Activated CD8-positive, alpha-beta memory T cell treated with anti-CD3 and anti-CD28 coated beads for 48 hours (primary cell): ENCODE data around the gene FOXP1.

ENCODE experiments used
- DNase-seq, 3 experiments: peaks; one replicate each; pipeline ENCODE4 v3.0.0-alpha.2; 2020; ENCODE audit warnings: low read depth in 2 of 3, low spot score in 2 of 3

The FOXP1 gene

GRCh38 chr3:71433631-71434030 is 149.9 kb downstream of the FOXP1 start:
- DNase-seq: no peak

DNA sequence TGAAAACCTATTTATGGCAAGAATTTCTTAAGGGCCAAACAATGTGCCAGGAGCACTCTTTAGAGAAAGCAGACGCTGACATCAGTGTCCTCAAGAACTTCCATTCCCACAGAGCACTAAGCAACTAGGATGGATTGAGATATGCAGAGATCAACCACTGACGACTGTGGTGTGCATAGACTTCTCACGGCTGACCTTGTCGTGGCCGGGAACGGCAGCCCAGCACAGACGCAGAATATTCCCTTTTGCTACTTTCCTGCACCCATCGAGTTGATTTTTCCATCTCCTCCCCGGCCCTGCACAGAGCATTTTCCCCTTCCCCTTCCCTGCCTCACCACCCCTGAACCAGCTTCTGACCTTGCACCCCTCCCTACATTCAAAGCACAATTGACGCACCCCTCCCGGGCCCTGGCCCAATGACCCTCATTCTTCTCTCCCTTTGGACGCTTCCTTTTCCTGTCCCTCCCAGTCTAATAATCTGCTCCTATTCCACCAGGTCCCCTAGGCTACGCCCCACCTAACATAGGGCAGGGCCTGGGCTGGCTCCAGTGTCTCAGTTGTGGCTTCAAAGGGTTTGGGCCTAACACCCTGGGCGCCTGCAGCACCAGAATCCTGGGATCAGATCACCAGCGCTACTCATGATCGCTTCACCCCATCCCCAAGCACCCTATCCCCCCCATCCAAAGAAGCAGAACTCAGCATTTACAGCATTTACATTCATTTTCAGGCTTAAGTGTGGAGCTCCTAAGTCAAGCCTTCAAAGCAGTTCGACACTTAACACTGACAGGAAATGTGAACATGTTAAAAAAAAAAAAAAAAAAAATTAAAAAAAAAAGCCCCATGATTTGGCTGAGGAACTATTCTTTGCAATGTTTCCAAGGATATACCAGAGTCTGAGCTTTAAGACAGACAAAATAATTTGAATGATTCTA is 151.2 kb downstream of the FOXP1 start:
- DNase-seq: no peak

GRCh38 chr3:71430941-71431552 is 152.5 kb downstream of the FOXP1 start:
- no peak for DNase-seq

- DNase-seq: no peak
These were observed 153.9 kb downstream of the FOXP1 start for GRCh38 chr3:71429597-71429988.

GRCh38 chr3:71428841-71429596 is 154.5 kb downstream of the FOXP1 start:
- DNase-seq: no peak

DNA sequence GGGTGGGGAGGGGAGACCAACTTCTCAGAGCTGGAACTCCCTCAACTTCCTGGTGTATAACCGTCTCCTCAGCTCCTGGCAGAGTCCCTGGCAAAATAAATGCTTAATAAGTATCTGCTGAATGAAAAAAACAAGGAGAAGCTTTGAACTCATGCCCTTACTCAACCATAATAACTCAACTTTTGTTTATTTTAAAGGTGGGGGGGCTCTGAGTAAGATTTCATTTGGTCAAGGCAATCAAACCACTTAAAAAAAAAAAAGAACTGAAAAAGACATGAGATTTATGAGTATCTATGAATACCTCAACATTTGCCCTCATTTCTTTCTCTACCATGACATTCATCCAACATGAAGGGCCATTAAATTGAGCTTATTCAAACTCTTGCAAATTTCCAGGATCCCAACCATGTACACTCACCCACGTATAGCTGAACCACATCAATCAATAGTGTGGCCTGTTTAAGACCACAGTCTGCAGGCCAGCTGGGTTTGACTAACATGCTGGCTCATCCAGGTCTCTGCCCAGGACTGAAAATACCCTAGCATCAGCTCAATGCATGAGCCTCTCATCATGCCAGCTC is 157.9 kb downstream of the FOXP1 start:
- no peak for DNase-seq

- no peak for DNase-seq
These were observed 160.2 kb downstream of the FOXP1 start for GRCh38 chr3:71423151-71423906.

DNA sequence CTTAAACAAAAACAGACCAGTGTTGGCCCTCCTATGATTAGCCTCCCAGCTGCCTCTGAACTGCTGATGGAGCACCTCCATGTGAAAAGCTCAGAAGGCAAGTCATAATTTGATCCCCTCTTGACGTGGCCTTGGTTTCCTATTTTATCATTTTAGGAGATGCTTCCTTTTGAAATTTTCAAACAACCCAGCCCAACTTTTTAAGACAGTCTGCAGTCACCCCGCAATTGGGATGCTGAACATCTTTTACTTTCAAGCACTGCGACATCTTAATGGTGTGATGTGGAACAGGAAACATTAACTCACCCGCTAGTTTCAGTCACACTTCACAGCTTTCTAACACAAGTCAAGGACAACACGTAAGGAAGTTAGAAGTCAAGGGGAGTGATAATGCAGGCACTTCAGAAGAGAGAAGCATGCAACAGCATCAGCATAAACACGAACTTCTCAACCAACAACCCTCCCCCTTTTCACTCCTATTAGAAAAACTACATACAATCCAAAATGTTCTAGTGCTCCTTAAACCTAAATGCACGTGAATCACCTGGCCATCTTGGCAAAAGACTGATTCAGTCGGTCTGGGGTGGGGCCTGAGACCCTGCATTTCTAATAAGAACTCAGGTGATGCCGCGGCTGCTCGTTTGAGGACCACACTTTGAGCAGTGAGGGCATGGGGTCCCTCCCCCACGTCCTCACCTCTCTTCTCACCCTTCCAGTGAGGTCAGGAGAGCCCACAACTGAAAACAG is 161.5 kb downstream of the FOXP1 start:
- DNase-seq: no peak

DNA sequence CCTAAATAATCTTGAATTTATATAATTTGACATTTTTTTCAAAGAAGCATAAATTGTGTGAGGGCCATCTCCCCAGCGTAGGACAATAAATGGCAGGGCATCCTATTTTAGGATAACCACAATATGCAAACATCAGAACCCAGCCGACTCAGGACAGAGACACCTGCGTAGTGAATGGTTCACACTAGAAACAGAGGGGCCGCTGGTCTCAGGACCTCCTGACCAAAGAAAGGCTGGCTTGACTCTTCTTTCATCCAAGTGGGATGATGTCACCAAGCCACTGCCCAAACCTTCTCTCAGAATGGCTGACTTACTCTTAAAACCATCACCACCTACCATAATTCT is 162.1 kb downstream of the FOXP1 start:
- DNase-seq: no peak

GRCh38 chr3:71419369-71419768 is 164.2 kb downstream of the FOXP1 start:
- DNase-seq: no peak

DNA sequence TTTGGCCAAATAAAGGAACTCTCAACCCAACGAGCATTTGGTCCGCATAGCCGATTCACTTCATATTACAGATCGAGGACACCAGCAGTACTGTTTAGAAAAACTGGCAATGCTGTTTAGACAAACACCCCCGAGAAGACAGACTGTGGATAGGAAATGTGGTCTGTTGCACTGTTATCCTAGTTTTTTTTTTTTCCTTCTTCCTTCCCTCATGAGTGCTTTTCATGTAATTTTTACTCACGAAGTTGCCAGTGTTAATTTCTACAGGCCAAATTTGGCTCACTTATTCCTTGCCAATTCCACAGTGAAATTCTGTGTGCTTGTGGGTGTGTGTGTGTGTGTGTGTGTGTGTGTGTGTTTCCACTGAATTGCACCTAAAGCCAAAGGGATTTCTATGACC is 165.7 kb downstream of the FOXP1 start:
- DNase-seq: no peak

DNA sequence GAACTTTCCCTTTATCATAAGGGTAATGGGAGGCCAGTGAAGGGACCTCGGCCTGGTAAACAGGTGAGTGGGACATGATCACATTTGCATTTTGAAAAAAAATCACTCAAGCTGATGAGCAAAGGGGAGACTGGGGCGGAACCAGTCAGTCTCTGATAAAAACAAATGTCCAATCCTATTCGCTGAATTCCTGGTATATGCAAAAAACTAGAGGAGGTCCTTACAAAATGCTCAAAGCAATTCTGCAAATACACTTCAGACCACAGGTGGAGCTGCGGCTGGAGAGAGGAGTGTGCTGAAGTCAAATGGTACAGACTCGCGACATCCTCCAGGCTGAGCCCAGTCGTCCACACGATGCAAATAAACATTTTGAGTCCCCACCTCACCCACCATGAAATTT is 166.7 kb downstream of the FOXP1 start:
- DNase-seq: no peak

DNA sequence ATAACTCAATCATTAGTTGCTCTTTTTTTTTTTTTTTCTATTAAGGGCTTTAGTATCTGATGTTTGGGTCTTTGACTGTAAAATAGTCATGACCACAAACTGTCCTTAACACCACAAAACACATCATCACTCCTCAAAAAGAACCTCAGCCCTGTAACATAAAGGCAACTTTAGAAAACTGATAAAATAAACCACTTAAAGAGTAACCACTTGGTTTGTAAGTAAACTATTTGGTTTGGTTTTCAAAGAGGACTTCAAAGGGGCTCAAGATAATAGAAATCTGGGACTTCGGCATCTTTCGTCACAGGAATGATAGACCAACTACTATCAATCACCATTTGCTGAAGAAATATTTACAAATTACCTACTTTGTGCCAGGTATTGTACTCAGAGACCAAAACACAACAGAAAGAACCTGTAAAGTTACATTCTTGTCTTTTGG is 167.8 kb downstream of the FOXP1 start:
- no peak for DNase-seq

DNA sequence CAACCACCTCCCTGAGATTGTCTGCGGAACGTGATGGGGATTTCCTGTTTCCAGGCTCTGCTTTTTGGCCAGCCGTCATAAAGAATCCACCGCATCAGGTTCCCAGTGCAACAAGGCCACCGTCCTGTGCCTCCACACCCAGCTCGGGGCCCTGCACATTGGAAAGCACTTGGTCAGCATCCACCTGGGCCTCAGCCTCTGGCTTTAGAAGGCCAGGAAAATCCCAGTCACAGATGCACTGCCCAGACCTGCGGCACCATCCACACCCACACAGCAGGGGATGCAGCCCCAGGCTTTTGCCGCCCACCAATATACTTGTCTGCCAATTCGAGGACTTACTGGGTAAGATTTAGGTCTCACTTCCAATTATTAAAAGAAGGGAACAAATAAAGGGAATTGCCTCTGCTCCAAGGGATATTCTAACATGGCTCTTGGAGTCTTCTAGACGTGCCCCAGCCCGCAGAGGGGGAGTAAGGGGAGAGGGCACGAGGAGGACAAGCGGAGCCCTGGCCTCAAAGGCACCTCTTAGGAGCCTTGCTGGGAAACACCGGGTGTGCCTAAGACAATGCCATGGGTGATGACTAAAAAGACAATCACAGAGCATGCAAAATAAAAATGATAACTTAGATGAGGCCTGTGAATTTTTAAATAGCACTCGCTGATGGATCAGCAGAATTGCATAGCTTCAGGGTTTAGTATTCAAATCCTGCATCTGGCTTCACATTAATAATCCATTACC is 169.2 kb downstream of the FOXP1 start:
- no peak for DNase-seq

- no peak for DNase-seq
These were observed 170.0 kb downstream of the FOXP1 start for GRCh38 chr3:71413572-71413971.

DNA sequence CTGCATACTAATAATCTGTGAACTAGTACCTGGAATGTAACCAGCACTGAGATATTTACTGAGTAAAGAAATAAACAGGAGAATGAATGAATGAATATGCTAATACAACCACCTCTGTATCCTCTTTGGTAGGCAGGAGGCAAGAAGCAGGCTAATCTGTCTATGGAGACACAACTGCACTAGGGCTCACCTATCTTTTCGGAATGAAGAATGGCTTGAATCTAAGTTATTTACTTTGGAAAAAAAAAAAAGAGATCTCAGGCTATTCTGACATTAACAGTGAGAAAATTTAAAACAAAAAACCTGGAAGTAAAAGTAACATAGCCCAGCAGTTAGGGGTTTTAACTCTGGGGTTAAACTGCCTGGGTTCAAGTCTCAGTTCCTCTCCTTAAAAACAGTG is 174.2 kb downstream of the FOXP1 start:
- no peak for DNase-seq

DNA sequence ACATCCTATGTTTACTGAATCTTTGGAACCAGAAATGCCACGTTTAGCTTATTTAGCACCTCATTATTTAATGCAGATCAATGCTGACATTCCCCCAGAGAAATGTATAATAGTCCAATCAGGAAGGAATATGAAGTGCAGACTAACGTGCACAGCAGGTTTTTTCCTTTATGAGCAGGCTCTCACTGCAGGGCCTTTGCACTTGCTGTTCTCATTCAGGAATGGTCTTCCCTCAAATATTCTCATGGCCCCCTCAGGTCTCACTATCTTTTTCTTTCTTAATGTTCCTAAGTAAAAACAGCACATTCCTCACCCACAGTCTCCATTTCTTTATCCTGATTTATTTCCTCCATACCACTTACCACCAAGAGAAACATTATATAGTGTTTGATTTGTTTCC is 174.6 kb downstream of the FOXP1 start:
- DNase-seq: no peak

DNA sequence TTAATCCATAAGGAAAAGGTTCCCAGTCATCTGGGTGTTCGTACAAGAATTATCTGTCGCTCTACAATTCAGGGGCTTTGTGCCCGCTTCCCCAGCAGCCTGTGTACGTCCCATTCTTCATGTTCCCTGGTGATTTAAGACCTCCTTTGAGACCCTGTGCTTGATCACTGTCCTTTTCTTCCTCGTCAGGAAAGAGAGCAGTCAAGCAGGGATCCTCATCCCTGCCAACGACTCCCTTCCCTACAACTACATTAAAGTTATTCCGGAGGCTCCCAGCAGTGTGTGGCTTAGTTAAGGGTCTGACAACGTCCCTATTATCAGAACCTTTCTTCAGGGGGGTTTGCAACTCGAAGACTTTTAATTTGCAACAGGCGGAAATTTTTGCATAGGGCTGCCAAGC is 175.7 kb downstream of the FOXP1 start:
- DNase-seq: no peak

DNA sequence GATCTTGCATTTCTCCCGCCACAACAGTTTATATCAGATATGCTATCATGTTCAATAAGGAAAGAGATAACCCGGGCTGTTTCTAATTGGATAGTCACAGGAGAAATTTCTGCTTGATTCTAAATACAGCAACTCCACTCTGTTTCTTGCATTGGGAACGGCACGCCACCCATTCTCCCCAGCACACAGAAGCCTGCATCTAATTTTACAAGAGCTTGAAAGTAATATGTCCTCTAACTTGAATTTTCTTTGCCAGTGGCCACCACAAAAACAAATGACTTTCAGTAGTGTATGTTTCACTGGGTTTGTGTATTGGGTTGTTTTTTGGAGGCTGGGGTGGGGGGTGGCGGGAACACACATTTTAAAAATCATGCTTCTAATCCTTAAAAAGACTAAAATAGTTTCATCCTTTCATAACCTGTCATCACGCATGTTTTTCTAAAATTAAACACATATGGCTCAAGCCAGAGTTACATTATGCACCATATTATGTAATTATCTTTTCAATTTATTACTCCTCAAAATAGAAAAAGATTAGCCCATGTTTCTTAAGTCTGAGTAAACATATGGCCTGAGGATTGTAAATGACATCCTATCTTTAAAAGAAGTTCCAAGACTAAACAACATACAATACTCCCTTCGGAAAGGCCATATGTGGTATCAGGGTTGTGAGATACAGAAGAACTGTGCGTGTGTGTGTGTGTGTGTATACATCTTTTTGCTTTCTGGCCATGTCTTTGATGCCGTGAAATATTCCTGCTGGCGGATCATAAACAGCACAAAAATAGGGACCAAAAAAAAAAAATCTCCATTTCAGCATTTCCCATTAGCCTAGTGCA is 176.3 kb downstream of the FOXP1 start:
- no peak for DNase-seq
